ENCODE data around the gene C12orf75.
A peak's percentile ranks its signal among the peaks of the same experiment; 100 is the strongest.
"Not testable (repeated sequence)": the region's sequence is repeated elsewhere in the genome, so short reads cannot be mapped to it uniquely, and the experiment has no call there.

The C12orf75 gene

DNA sequence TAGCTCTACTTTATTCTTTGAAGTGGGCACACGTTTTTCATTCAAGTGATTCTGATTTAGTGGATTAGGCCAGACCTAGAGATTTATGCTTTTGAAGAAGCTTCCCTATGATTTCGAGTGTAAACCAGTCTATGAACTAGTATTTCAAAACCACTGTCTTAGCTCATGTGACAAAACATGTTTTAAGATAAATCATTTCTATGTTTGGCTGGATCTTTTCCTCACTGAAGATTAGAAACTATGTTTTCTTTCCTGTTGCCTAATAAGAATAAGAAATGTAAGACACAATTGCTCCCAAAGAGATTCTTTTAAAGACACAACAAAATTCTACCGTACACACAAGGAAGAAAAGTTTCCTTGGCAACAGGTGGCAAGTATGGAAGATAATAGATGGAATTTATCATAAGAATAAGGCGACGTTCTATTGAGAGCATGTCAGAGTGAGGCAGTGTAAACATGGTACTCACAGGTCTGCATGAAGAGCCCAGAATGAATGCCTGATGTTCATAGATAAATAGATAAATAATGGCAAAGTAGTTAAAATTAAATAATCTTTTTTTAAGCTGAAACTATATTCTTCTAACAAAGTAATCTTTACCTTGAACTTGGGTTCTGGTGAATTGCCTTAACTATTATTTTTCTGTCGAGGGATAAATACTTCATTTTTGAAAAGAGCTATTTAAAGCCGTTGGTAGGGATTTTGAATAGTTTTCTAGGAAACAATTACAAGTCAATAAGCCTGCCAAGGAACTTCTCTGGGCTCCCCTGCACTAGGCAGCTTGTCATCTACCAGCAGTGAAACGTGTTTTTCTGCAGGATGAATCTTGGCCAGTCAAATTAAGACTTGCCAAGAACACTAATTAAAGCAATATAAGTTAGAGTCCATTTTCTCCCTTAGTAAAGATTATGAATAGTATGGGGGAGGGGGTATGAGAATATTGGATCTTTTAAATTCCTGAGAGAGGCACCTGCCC, 34.1 kb upstream of the C12orf75 start:
- TF ChIP-seq, protein P1, sequence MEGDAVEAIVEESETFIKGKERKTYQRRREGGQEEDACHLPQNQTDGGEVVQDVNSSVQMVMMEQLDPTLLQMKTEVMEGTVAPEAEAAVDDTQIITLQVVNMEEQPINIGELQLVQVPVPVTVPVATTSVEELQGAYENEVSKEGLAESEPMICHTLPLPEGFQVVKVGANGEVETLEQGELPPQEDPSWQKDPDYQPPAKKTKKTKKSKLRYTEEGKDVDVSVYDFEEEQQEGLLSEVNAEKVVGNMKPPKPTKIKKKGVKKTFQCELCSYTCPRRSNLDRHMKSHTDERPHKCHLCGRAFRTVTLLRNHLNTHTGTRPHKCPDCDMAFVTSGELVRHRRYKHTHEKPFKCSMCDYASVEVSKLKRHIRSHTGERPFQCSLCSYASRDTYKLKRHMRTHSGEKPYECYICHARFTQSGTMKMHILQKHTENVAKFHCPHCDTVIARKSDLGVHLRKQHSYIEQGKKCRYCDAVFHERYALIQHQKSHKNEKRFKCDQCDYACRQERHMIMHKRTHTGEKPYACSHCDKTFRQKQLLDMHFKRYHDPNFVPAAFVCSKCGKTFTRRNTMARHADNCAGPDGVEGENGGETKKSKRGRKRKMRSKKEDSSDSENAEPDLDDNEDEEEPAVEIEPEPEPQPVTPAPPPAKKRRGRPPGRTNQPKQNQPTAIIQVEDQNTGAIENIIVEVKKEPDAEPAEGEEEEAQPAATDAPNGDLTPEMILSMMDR (IDR thresholded peaks at IDR 0.05; ENCODE audit: control insufficient read depth, extremely low read depth, insufficient read depth), result no peak
- no peak for DNase-seq (ENCODE audit: low read depth)
- no peak overlapping the region for H3K4me3 ChIP-seq (ENCODE audit: low read depth, low read length)

DNA sequence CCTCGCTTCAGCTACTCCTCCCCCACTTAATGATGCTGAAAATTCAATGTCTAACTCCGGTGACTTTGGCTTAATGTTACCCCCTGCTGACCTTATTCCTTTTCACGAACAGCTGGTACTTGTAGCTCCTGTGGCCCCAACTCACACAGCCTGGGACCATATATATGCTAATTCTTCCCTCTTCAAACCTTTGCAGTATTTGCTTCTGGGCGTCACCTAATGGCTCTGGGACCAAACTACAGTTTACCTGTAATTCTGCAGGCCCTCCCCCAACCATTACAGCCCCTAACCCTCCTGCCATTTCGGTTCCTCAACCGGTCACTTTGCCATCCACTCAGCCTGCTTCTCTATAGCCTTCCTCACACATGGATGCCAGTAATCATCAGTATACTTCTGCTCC, 29.6 kb upstream of the C12orf75 start:
- DNase-seq (ENCODE audit: low read depth), result no peak
- no peak overlapping the region for H3K4me3 ChIP-seq (ENCODE audit: low read depth, low read length)
- TF ChIP-seq, protein P1 (IDR thresholded peaks at IDR 0.05; ENCODE audit: control insufficient read depth, extremely low read depth, insufficient read depth), result no peak

DNA sequence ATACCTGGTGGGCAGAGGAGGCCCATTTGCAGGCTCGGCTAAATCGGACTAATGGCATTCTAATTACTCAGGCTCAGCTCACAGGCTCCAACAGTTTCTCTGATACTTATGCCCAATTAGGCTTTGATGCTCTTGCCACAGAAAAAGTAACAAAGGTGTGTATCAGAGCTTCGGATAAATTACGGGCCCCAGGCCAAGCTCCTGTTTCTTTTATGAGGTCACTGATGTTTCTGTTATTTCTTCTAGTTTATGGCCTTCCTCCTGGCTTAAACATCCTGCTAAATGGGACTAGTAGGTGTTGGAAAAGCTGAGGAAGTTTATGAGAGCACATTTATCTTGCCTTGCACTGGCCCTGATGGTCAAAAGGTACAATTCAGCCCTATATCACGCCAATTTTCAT, 28.8 kb upstream of the C12orf75 start:
- no peak overlapping the region for H3K4me3 ChIP-seq (ENCODE audit: low read depth, low read length)
- TF ChIP-seq, protein P1 (IDR thresholded peaks at IDR 0.05; ENCODE audit: control insufficient read depth, extremely low read depth, insufficient read depth), result no peak
- no peak for DNase-seq (ENCODE audit: low read depth)

DNA sequence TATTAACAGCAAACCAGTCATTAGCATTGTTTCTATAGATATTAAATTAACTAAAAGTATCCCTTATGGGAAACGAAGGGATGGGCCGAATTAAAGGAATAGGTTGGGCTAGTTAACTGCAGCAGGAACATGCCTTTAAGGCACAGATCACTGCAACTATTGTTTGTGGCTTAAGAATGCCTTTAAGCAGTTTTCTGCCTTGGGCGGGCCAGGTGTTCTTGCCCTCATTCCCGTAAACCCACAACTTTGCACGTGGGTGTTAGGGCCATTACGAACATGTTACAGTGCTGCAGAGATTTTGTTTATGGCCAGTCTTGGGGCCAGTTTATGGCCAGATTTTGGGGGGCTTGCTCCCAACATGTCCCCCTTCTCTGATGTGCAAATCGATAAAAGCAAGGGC, 27.5 kb upstream of the C12orf75 start:
- not testable (repeated sequence) for DNase-seq (ENCODE audit: low read depth); H3K4me3 ChIP-seq (ENCODE audit: low read depth, low read length)

DNA sequence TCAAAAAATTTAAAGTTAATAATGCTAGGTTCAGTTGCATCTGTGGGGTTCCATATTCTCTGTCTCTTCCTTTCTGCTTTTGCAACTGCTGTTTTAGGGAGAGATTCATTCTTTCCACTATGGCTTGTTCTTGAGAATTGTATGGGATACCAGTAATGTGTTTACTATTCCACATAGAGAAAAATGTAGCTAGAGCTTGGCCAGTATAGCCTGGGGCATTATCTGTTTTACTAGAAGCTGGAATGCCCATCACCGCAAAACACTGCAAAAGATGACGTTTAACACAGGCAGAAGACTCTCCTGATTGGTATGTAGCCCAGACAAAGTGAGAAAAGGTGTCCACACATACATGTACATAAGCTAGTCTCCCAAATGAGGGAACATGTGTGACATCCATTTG, 25.9 kb upstream of the C12orf75 start:
- DNase-seq (ENCODE audit: low read depth); H3K4me3 ChIP-seq (ENCODE audit: low read depth, low read length): not testable (repeated sequence)

DNA sequence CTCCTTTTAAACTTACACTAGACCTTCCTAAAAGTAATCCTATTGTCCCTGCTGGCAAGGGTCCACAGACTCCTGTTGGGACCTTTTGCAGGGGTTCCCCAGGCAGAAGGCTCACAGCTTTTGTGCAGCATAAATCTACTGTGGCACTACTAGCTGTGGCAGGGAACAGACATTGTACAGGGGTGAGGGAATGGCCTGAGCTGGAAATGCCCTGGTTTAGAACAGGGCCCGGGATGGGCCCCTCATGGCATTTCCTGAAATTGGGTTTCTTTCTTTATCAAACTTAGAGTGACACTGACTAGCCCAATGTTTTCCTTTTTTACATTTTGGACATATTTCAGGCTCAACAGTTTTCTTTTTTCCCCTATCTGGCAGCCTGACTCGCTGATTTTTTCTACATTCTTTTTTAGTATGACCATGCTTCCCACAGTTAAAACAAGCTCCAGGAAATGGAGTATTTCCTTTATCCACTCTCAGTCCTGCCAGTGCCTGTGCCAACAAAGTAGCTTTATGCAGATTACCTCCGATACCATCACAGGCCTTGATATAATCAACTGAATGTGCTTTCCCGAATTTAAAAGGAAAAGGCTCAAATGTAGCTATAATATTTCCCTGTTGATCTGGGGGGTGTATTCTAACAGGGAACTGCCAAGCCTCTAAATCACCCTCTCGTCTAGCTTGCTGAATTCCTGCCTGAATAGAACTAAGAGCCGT, 22.7 kb upstream of the C12orf75 start:
- not testable (repeated sequence) for H3K4me3 ChIP-seq (ENCODE audit: low read depth, low read length); DNase-seq (ENCODE audit: low read depth)

DNA sequence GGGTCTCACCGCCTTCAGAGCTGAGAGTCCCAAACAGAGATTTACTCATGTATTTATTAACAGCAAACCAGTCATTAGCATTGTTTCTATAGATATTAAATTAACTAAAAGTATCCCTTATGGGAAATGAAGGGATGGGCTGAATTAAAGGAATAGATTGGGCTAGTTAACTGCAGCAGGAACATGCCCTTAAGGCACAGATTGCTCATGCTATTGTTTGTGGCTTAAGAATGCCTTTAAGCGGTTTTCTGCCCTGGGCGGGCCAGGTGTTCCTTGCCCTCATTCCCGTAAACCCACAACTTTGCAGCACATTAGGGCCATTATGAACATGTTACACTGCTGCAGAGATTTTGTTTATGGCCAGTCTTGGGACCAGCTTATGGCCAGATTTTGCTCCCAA, 21.7 kb upstream of the C12orf75 start:
- DNase-seq (ENCODE audit: low read depth); H3K4me3 ChIP-seq (ENCODE audit: low read depth, low read length): not testable (repeated sequence)

DNA sequence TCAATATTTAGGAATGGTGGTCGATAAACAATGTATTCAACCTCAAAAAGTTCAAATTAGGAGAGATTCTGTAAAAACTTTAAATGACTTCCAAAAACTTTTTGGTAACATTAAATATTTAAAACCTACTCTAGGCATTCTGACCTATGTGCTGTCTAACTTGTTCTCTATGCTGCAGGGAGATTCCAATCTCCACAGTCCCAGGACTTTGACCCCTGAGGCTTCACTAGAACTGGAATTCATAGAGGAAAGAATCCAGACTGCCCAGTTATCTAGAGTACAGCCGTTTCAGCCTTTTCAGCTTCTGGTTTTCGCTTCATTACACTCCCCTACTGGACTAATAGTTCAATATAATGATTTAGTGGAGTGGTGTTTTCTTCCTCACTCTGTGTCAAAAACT, 21.1 kb upstream of the C12orf75 start:
- DNase-seq (ENCODE audit: low read depth); H3K4me3 ChIP-seq (ENCODE audit: low read depth, low read length): not testable (repeated sequence)

DNA sequence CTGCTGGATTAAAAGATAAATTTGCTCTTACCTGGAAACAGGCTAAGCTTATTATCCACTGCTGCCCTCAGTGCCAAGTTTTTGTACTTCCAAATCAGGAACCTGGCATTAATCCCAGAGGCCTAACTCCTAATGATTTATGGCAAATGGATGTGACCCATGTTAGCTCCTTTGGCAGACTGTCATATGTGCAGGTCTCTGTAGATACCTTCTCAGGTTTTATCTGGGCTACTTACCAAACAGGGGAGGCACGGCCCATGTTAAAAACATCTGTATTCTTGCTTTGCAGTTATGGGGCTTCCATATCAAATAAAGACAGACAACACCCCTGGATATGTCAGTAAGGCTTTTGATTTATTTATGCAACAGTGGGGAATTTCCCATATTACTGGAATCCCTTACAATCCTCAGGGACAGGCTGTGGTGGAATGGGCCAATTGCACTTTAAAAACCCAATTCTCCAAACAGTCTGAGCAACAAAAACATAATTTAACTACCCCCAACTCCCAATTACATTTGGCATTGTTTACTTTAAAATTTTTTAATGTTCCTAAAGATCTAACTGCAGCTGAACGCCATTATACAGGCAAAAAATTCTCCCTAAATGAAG, 19.9 kb upstream of the C12orf75 start:
- not testable (repeated sequence) for H3K4me3 ChIP-seq (ENCODE audit: low read depth, low read length)
- DNase-seq (ENCODE audit: low read depth), result peak; percentile 85

DNA sequence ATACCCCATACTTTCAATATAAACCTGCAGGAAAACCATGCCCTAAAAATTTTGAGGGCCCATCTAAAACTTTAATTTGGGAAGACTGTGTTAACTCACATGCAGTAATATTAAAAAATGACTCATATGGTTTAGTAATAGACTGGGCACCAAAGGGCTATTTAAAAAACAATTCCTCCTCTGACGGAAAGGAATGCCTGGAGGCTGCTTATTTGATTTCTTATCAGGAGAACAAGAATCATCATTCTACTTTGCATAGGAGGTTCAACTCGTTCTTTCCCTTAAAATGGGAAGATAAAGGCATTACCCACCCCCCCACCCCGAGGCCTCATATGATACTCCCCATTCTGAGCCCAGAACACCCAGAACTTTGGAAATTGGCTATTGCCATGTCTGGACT, 18.6 kb upstream of the C12orf75 start:
- DNase-seq (ENCODE audit: low read depth); H3K4me3 ChIP-seq (ENCODE audit: low read depth, low read length): not testable (repeated sequence)

DNA sequence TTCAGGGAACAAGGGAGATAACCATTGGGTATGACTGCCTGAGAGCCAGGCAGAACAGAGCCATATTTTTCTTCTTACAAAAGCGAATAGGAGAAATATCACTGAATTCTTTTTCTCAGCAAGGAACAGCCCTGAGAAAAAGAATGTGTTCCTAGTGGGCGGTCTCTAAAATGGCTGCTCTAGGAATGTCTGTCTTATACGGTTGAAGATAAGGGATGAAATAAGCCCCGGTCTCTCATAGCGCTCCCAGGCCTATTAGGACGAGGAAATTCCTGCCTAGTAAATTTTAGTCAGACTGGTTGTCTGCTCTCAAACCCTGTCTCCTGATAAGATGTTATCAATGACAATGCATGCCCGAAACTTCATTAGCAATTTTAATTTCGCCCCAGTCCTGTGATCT, 16.7 kb upstream of the C12orf75 start:
- H3K4me3 ChIP-seq (ENCODE audit: low read depth, low read length); DNase-seq (ENCODE audit: low read depth): not testable (repeated sequence)
